HG02943 (cell line): ENCODE measurements around the gene HSD11B1.

Source experiments
- ATAC-seq: cut with Tn5 transposase; IDR thresholded peaks from one replicate; pipeline ENCODE4 v1.9.1; 2021; ENCODE audit warnings: mild to moderate bottlenecking, low read depth, moderate library complexity; ENCODE audit not compliant: unreplicated experiment

Gene HSD11B1

DNA sequence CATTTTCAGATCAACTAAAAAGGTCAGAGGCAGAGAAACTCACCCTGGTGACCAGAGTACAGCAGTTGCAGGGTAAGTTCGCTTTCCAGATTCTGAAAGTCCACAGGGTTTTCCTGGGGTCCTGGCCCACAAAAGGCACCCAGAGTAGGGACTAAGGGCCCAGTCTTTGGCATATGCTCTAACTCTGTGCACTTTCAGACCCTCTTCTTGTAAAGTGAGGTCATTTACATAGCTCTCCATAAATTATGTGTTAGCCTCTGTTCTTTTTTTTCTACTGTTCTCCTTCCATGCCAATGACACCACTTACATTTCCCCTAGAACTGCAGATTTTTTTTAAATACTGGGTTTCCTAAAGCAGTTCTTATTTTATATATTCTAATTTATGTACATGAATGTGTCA lies 73.5 kb downstream of the HSD11B1 start:
- no peak for ATAC-seq

GRCh38 chr1:209780268-209780667 lies 75.6 kb downstream of the HSD11B1 start:
- ATAC-seq: no peak

GRCh38 chr1:209783386-209783785 lies 78.7 kb downstream of the HSD11B1 start:
- ATAC-seq: no peak
